ENCODE measurements around the gene IDH3A.

GRCh38 chr15:78147566-78147965, 1.6 kb upstream of the IDH3A start:
- TF ChIP-seq, protein P1, sequence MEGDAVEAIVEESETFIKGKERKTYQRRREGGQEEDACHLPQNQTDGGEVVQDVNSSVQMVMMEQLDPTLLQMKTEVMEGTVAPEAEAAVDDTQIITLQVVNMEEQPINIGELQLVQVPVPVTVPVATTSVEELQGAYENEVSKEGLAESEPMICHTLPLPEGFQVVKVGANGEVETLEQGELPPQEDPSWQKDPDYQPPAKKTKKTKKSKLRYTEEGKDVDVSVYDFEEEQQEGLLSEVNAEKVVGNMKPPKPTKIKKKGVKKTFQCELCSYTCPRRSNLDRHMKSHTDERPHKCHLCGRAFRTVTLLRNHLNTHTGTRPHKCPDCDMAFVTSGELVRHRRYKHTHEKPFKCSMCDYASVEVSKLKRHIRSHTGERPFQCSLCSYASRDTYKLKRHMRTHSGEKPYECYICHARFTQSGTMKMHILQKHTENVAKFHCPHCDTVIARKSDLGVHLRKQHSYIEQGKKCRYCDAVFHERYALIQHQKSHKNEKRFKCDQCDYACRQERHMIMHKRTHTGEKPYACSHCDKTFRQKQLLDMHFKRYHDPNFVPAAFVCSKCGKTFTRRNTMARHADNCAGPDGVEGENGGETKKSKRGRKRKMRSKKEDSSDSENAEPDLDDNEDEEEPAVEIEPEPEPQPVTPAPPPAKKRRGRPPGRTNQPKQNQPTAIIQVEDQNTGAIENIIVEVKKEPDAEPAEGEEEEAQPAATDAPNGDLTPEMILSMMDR (conservative IDR thresholded peaks at IDR 0.05 in 1 of 2, IDR thresholded peaks at IDR 0.05 in 1 of 2; ENCODE audit: low read depth in 1 of 2, low read length in 2 of 2) = no peak
- TF ChIP-seq EZH2 (IDR thresholded peaks at IDR 0.05; ENCODE audit: low read length, missing control alignments) = no peak

Measured in fibroblast of lung (primary cell).